CD4-positive, alpha-beta T cell treated with Interleukin-17A for 4 hours (primary cell): Measurements from ENCODE around the gene NTN5.
"Not testable (repeated sequence)": the region's sequence is repeated elsewhere in the genome, so short reads cannot be mapped to it uniquely, and the experiment has no call there.

Experiments used
- DNase-seq: peaks from one replicate; pipeline ENCODE4 v3.0.0-alpha.2; 2020; ENCODE audit warnings: mixed read lengths

Gene NTN5

DNA sequence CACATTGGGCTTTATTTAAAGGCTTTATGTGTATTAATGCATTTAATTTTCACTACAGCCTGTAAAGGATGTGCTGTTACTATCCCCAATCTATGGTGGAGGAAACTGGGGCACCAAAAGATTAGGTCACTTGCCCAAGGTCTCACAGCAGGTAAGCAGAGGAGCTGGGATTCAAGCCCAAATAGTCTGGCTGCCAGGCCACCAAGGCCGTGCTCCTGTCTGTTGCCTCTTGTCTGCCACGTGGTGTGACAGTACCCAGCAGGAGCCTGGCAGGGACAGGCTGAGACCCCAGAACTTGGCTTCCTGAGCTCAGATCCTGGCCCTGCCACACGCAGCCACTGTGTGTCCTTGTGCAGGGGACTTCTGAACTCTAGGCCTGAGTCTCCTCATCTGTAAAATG, 4.5 kb downstream of the NTN5 start:
- DNase-seq = no peak

DNA sequence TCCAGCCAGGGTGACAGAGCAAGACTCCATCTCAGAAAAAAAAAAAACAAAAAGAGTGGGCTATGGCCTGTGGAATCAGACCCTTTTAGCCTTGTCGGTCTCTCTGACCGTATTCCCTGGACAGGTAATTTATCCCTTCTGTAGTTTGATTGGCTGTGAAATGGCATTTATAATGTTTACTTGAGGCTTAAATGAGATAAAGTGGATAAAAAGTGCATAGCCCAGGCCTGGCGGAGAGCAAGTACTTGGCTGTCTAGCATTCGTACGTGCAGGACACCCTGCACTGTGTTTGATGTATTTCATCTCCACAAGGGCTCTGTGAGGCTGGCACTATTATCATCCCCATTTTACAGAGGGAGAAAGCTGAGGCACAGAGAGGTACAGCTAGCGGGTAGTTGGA, 7.0 kb downstream of the NTN5 start:
- no peak for DNase-seq

DNA sequence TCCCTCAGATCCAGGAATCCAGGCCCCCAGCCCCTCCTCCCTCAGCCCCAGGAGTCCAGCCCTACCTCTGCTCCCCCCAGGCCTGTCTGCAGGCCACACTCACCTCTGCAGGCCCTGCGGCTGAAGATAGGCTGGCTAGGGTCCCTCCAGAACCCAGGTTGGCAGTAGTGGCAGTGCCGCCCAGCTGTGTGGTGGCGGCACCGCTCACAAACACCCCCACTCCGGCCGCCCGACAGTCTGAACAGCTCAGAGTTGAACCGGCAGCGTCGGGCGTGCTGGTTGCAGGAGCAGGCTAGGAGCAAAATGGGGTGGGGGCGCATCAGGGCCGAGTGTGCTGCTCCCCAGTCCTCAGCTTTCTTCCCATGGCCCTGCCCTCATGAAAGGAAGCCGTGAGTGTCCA, 8.3 kb downstream of the NTN5 start:
- no peak for DNase-seq

DNA sequence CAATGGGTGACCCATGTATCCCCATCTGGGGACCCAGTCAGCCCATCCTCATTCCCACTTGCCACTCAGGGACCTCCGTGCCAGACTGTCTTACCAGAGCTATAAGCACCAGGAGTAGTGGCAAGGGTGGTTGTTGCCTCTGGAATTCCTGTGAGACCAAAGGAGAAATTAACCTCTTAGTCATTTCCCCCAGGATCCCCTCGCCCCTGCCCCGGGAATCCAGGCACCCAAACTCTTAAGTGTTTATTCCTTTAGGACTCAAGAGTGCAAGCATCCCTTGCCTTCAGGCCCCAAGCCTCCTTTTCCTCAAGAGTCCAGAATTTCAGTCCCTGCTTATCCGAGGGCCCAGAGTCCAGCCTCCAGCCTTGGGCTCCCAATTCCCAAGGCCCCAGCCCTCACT, 9.2 kb downstream of the NTN5 start:
- DNase-seq = no peak

DNA sequence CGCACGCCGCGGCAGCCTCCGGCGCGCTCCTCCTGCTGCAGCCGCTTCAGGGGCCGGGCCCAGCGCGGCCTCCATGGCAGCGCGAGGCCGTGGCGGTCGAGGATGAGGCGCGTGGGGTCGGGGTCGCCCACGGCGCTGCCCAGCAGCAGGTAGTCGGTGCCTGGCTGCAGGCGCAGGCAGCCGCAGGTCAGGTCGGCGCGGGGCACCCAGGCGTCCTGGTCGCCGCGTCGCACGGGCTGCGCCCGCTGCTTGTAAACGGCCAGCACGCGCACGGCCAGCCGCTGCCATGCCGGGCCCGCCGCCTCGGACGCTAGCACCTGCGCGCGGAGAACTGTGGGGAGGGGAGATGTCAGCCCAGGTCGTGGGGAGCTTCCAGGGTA, 11.1 kb downstream of the NTN5 start:
- no peak for DNase-seq

DNA sequence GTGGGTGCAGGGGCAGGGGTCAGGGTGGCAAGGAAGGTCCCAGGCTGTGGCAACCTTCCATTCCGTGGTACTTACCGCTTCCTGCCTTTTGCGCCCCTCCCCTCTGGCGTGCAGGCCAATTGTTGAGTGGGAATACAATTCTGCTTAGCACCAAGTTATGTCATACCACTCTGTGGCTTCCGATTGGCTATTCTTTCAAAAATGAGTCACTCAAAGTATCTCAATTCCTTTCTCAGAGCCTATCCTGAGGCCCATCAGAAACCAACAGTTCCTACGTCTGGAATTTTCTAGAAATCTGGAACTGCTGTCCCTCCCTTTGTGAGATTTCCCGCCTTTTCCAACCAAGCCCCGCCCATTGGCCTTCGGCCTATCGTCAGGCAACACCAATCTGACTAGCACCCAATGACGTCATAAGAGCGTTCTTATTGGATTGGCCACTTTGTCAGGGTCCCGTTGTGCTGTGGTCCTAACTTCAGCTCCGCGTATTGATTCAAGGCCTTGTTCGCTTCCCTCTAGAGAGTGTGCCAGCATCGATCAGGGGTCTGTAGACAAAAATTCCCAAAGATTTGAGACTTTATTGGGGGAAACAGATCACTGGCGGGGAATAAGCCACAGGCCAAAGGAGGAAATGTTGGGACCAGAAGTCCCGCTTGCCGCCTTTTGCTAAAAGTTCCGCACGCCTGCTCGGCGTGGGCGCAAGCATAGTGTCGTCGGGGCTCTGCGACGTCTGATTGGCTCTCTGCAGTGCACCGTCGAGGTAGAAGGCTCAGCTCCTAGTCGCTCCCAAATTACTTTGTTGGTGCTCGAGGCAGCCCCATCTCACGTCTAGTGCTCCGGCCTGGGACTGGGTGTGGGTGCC, 11.7 kb downstream of the NTN5 start:
- peak; percentile 86 for DNase-seq

DNA sequence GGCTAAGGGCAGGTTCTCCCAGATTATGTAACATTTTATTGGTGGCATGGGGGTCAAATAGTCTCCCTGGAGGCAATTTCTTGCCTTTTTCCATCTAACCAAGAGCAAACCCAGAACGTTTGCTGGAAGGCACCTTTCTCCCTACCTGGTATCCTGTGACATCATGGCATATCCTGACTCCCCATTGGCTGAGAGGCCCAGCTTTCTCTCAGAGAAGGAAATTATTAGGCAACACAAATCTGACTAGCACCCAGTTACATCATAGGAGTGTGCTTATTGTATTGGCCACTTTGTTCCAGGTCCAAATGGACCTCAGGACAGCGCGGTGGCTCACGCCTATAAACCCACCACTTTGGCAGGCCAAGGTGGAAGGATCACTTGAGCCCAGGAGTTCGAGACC, 13.0 kb downstream of the NTN5 start:
- DNase-seq = no peak

DNA sequence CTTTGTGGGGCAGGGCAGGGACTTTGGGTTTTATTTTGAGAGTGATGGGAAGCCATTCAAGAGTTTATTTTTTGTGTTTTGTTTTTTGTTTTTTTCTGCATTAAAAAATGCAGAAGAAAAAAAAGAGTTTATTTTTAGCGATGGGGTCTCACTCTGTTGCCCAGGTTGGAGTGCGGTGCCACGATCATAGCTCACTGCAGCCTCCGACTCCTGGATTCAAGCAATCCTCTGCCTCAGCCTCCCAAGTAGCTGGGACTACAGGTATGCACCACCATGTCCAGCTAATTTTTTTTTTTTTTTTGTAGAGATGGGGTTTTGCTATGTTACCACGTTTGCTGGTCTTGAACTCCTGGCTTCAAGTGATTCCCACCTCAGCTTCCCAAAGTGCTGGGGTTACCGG, 14.3 kb downstream of the NTN5 start:
- DNase-seq = no peak

DNA sequence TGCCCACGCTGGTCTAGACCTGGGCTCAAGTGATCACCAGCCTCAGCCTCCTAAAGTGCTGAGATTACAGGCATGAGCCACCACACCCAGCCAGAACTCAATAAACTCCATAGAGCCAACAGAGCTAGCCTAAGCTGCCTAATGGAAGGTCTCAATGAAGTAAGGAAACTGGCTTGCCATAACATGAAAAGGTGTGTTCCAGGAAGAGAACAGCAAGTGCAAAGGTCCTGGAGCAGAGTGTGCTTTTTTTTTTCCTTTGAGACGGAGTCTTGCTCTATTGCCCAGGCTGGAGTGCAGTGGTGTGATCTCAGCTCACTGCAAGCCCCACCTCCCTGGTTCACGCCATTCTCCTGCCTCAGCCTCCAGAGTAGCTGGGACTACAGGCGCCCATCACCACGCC, 15.0 kb downstream of the NTN5 start:
- DNase-seq = not testable (repeated sequence)

DNA sequence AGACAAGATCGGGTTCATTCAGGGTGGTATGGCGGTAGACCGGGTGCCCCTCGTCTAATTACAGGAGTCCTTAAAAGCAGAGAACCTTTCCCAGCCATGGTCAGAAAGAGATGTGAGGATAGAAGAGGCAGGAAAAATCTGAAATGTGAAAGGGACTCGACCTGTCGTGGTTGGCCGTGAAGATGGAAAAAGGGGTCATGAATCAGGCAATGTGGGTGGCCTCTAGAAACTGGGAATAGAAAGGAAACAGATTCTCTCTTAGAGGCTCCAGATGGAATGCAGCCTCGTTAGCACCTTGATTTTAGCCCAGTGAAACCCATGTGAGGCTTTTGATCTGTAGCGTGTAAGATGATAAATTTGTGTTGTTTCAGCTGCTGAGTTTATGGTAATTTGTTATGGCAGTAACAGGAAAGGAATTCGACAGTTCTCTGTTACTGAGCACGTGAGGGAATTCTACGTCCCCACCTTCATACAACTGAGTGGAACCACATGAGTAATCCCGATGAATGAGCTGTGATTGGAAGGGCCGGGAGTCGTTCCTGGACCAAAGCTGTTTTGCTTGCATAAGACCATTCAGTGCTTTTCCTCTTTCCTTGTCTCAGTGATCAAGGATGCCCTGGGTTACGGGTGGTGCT, 15.9 kb downstream of the NTN5 start:
- DNase-seq = no peak

DNA sequence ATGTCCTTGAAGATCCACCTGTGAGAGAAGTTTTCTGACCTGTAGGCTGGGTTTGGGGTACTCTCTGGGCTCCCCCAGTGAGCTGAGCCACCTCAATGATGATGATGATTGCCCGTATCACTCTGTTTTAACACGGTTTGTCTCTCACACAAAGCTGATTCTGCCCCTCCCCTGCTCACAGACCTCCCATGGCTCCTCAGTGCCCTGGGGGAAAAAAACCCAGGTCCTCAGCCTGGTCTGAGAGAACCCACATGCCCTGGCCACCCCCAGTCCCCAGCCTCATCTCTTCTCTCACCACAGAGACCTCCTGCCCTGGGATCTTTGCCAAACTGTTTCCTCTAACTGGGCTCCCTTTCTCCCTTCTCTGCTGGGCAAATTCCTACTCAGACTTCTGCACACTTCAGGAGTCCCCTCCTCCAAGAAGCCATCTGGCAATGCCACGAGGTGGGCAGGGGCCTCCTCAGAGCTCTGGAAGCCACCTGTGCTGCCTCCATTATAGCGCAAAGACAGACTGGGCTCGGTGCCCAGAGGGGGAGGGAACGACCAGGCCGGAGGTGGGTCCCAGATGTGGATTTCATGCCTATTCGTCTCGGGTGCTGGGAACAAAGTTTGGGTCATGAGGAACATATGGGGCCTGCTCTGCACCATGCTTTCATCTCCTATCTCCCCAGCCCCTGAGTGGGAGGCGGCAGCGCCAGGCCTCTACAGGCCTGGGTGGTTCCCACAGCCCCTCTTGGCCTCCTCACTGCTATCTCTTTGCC, 18.3 kb downstream of the NTN5 start:
- no peak for DNase-seq

DNA sequence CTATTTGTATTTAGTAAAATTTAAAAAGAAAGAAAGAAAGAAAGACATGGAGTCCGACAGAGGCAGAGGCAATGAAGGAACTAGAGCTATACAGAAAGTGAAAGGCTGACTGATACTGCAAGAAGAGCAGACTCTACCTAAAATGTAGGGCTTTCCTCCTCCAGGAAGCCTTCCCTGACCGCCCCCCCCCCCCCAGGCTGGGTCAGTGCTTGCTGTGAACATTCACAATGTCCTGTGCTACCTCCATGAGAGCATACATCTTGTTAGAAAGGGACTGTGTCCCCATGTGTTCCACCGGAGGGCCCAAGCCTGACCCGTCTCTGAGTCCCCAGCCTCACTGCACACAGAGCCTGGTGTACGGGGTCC, 21.2 kb downstream of the NTN5 start:
- no peak for DNase-seq

DNA sequence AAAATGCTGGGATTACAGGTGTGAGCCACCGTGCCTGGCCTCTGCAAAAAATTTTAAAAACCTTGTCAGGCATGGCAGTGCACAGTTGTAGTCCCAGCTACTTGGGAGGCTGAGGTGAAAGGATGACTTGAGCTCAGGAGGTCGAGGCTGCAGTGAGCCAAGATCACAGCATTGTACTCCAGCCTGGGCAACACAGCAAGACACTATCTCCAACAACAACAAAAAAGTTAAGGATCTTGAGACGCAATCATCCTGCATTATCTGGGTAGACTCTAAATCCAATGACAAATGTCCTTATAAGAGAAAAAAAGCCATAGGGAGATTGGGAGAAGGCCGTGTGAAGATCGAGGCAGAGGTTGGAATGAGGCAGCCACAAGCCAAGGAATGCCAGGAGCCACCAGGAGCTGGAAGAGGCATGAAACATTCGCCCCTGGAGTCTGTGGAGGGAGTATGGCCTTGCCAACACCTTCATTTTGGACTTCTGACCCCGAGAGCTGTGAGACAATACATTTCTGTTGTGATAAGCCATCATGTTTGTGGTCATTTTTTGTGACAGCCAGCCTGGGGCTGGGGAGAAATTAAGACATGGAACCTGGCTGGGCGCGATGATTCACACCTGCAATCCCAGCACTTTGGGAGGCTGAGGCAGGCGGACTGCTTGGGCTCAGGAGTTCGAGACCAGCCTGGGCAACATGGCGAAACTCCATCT, 21.7 kb downstream of the NTN5 start:
- no peak for DNase-seq

DNA sequence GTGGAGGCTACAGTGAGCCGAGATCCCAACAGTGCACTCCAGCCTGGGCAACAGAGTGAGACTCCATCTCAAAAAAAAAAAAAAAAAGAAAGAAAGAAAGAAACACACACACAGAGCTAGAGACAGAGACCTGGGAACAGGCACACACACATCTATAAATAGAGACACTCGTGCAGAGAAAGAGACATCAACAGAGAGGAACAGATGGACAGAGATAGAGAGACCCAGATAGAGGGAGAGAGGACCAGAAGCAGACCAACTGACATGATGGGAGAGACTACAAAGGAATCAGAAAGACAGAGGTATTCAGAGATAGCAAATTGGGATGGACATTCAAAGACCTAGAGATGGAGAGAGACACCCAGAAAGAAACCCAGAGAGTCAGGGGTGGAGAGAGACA, 24.7 kb downstream of the NTN5 start:
- no peak for DNase-seq

DNA sequence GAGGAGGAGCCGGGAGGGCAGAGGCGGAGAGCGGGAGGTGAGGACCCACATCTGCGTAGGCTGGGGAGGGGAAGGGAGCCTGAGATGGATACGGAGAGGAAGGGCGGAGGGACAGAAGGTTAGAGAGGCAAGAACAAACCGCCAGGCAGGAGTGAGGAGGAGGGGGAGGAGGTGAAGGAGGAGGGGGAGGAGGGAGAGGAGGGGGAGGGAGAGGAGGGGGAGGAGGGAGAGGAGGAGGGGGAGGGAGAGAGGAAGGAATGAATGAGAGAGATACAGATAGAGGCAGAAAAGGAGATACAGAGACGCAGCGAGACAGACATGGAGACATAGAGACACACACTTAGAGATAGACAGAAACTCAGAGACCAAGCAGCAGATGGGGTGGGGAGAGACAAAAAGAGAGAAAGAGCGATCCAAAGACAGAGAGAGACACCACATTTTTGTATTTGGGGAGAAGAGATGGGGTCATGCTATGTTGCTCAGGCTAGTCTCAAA, 26.0 kb downstream of the NTN5 start:
- no peak for DNase-seq

DNA sequence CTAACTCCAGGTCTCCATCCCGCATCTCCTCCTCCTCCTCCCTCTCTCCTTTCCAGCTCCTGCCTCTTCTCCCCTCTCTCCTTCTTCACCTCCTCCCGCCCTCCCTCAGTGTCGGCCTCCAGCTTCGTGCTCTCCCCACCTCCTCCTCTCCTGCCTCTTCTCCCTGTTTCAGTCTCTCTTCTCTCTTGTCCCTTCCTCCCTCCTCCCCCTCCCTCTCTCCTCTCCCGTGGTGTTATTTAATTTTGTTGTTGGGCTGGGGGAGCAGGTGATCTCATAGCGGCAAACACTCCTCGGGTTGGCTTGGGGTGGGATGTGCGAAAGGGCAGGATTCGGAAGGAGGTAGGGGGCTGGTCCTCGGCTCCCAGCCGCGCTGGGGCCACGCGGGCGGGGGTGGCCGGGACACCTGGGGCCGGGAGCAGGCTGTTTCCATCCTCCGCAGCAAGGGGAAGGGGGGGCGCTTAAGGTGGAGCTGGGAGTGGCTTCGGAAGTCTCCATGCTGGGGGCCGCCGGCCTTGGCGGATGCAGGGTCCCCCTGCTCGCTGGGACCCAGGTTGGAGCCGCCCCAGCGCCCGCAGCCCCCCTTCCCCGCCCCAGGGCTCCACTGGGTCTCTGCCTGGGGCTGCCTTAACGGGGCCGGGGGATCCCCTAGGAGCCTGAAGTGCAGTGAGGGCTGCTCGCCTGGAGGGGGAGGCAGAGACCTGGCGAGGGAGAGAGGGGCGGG, 26.7 kb downstream of the NTN5 start, which contains the start of gene CA11:
CA11 (minus strand) TSS at position 187 of the 721 bp plus-strand sequence. CDS start 555 bp downstream, outside the sequence.
- peak; percentile 94 for DNase-seq

DNA sequence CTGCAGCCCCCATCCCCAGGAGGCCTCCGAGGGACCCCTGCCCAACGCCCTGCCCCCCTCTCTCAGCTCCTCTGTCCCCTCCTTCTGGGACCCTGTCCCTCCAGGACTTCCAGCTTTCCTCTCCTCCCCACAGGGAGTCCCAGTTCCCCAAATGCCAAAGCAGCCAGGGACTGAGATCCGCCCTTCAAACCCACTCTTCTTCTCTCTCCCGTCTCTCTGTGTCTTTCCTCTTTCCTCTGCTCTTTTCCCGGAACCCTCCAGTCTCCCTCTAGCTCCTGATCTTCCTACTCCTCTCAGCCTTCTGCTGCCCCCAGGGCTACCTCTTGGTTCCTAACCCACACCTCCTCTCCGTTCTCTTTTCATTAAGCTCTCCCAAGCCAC, 27.2 kb downstream of the NTN5 start:
- no peak for DNase-seq

DNA sequence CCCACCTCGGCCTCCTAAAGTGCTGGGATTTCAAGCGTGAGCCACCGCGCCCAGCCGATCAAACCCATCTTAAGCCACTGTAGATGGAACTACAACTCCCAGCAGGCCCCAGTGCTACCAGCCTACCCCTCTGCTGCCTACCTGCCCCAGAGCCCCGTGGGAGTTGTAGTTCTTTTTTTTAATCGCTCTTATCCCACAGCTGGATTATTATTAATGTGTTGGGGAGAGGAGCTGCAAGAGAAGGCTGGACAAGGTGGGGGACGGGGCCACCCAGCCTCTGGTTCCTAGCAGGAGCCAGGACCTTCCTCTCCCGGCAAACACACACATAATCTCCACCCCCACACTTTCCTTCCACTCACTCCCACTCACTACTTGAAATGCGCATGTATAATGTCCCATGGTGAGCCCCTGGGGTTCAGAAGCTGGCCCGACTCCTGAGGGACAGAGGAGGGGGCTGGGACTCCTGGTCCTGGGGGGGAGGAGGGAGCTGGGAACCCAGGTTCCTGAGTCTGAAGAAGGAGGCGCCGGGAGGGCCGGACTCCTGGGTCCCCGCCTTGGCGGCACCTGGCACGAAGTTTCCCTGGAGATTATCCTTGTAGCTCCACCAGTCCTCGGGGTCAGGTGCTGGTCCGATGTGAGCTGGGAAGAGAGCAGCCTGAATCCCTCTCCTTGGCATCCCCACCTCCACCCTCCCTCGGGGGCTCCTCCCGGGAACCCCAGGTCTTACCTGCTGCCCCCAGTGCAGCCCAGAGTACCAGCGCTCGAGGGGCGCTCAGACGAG, 27.8 kb downstream of the NTN5 start:
- peak; percentile 83 for DNase-seq

DNA sequence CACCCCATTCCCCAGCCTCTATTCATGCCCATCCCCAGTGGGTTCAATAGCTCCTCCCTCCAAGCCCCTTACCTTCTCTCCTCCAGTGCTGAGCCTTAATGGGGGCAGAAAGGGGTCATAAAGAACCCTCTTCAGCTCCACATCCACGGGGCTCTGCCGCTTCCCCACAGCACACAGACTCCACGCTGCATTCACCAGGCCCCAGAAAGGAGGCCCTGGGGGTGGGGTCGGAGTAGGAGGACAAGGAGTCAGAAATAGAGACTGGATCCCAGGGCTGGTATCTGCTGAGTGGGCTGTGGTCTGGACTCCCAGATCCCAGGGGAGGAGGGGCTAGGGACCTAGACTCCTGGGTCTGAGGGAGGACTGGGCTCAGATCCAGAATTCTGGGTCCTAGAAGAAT, 28.5 kb downstream of the NTN5 start:
- DNase-seq = no peak

DNA sequence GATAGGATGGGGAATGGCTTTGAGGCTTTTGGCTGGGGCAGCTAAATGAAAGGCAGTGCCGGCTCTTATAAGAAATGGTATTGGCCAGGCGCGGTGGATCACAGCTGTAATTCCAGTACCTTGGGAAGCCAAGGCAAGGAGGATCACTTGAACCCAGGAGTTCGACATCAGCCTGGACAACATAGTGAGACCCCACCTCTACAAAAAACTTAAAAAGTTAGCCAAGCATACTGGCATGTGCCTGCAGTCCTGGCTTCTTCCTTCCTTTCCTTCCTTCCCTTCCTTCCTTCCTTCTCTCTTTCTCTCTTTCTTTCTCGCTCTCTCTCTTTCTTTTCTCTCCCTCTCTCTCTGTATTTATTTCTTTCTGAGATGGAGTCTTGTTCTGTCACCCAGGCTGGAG, 30.0 kb downstream of the NTN5 start:
- no peak for DNase-seq

DNA sequence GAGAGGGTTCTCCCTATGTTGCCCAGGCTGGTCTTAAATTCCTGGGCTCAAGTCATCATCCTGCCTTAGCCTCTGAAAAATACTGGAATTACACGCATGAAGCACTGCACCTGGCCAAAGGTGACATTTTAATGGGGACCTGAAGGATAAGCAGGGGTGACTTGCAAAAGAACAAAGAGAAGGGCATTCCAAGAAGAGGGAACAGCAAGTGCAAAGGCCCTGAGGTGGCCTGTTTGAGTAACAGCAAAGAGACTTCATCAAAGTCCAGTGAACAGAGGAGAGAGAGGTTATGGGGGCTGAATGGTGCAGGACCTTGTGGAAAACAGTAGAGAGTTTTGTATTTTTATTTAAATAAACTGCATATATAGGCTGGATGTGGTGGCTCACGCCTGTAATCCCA, 31.0 kb downstream of the NTN5 start:
- no peak for DNase-seq
